Breast epithelium (tissue), 4 donors: ENCODE measurements around the gene TES. TPM values are rescaled to one million over a fixed set of nuclear protein-coding genes. Genes with fewer than 3 reads are reported as not detected.

Source experiments
- DNase-seq, 2 donors: peaks; one replicate each; pipeline ENCODE4 v3.0.0-alpha.2; 2019; ENCODE audit warnings: low spot score in 2 of 2
- H3K27ac ChIP-seq, 2 donors: fragments of 200-600 bp; sonication (generic) in 1 of 2; one replicate each; pipeline ENCODE4 v1.5.1; 2016 to 2019; ENCODE audit warnings: mild to moderate bottlenecking in 1 of 2
- H3K27me3 ChIP-seq, 2 donors: fragments of 200-600 bp; sonication (generic) in 1 of 2; one replicate each; pipeline versions ENCODE4 v1.5.1 to v1.6.0; 2017 to 2019; ENCODE audit warnings: control low read depth in 1 of 2, mild to moderate bottlenecking in 1 of 2
- H3K36me3 ChIP-seq: fragments of 200-600 bp; one replicate; pipeline ENCODE4 v1.5.1; 2019
- H3K4me1 ChIP-seq, 2 donors: fragments of 200-600 bp; sonication (generic); one replicate each; pipeline ENCODE4 v1.5.1; 2016 to 2019; ENCODE audit warnings: control low read depth in 1 of 2
- H3K4me3 ChIP-seq, 3 donors: fragments of 200-600 bp; sonication (generic); 1 replicate in 2 of 3; 2 replicates in 1 of 3; pipeline ENCODE4 v1.5.1; 2016 to 2019; ENCODE audit warnings: mild to moderate bottlenecking in 3 of 3, moderate library complexity in 2 of 3
- H3K9me3 ChIP-seq, 2 donors: fragments of 200-600 bp; sonication (generic) in 1 of 2; one replicate each; pipeline ENCODE4 v1.5.1; 2016 to 2019; ENCODE audit warnings: control low read depth in 1 of 2
- POLR2A ChIP-seq: fragments of 450-650 bp; IDR thresholded peaks from one replicate; pipeline ENCODE4 v1.6.1; 2016; ENCODE audit warnings: antibody characterized with exemption, mild to moderate bottlenecking, moderate library complexity
- POLR2AphosphoS5 ChIP-seq, 3 donors: sonication (generic); formaldehyde crosslinking; IDR thresholded peaks; one replicate each; pipeline ENCODE4 v1.6.1; 2017; ENCODE audit warnings: antibody characterized with exemption in 3 of 3
- intact Hi-C: fragments of 100-400 bp; cut with DNase I; formaldehyde crosslinking; loops from one replicate; pipeline ENCODE4 v1.15.1; 2023; ENCODE audit warnings: low total_unique reads
- total RNA-seq, 3 donors: library from RNA; depleted of rRNA; stranded (reverse); fragments of >200 nt; gene quantifications; one replicate each; pipeline ENCODE4 v1.1.0, GENCODE V29; 2016
- TF ChIP-seq, protein P1 (sequence below), 3 donors: fragments of 450-650 bp; IDR thresholded peaks; one replicate each; pipeline ENCODE4 v1.5.1; 2016 to 2017; ENCODE audit warnings: antibody characterized with exemption in 3 of 3, mild to moderate bottlenecking in 3 of 3, moderate library complexity in 3 of 3

TES gene
- total RNA-seq, 3 donors from 2014 or later = 29.0 to 146 (median 88.5) TPM

DNA sequence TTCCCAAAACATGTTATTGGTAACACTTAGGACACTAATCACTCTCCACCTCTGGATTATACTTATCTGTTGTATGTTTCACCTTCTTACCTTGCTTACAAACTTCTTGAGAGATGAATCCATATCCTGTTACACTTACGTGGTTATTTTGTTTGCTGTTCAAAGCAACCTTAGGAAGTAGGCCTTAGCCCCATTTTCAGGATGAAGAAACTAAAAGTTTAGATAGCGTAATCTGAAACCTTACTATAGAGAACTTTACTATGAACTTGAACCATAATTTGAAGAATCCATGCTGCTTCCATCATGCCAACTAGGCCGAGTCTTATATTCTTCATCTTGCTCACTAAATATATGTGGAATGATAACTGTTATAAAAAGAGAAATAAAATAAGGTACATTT, 4.6 kb downstream of the TES start:
- DNase-seq = no peak
- intact Hi-C loops = no loop called here
- Histone ChIP-seq H3K9me3 (no peaks in the 10 kb centered on the region), H3K4me3 (no peak overlapping the region), H3K36me3 (no peaks in the 10 kb centered on the region), H3K27me3 (no peaks in the 10 kb centered on the region), H3K4me1 (peaks cover 5 to 14% of the 10 kb centered on the region in 2 donors), H3K27ac (peak overlapping the region; percentile 77 to 99)
- TF ChIP-seq, protein P1, sequence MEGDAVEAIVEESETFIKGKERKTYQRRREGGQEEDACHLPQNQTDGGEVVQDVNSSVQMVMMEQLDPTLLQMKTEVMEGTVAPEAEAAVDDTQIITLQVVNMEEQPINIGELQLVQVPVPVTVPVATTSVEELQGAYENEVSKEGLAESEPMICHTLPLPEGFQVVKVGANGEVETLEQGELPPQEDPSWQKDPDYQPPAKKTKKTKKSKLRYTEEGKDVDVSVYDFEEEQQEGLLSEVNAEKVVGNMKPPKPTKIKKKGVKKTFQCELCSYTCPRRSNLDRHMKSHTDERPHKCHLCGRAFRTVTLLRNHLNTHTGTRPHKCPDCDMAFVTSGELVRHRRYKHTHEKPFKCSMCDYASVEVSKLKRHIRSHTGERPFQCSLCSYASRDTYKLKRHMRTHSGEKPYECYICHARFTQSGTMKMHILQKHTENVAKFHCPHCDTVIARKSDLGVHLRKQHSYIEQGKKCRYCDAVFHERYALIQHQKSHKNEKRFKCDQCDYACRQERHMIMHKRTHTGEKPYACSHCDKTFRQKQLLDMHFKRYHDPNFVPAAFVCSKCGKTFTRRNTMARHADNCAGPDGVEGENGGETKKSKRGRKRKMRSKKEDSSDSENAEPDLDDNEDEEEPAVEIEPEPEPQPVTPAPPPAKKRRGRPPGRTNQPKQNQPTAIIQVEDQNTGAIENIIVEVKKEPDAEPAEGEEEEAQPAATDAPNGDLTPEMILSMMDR (IDR thresholded peaks at IDR 0.05) = no peak
- TF ChIP-seq POLR2AphosphoS5 (IDR thresholded peaks at IDR 0.05) (no peak), POLR2A (no peak)

DNA sequence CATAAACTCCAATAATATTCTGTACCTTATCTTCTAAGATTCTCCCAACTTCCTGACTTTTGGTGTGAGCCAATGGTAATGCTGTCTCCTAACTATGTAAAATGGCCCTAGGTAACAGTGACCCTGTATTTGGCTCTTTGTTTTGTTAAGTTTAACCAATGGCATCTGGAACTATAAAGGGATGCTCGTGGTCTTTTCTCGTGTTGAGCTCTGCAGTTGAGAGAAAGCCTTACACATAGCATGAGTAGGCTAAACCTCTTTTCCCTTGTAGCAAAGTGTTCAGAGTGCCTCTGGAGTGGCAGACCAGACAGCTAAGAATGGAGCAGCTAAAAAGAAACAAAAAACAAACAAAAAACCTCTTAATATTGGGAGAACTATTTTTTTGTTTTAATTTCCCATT, 5.2 kb downstream of the TES start:
- TF ChIP-seq POLR2AphosphoS5 (IDR thresholded peaks at IDR 0.05) = no peak
- no peak for TF ChIP-seq POLR2A
- TF ChIP-seq, protein P1 (IDR thresholded peaks at IDR 0.05) = no peak
- H3K36me3 ChIP-seq = no peaks in the 10 kb centered on the region
- H3K4me3 ChIP-seq = no peak overlapping the region
- no peaks in the 10 kb centered on the region for H3K9me3 ChIP-seq
- H3K4me1 ChIP-seq = peaks cover 5 to 14% of the 10 kb centered on the region in 2 donors
- intact Hi-C loops = no loop called here
- H3K27ac ChIP-seq = peak overlapping the region in 1 of 2 donors; percentile 99
- H3K27me3 ChIP-seq = no peaks in the 10 kb centered on the region
- no peak for DNase-seq

DNA sequence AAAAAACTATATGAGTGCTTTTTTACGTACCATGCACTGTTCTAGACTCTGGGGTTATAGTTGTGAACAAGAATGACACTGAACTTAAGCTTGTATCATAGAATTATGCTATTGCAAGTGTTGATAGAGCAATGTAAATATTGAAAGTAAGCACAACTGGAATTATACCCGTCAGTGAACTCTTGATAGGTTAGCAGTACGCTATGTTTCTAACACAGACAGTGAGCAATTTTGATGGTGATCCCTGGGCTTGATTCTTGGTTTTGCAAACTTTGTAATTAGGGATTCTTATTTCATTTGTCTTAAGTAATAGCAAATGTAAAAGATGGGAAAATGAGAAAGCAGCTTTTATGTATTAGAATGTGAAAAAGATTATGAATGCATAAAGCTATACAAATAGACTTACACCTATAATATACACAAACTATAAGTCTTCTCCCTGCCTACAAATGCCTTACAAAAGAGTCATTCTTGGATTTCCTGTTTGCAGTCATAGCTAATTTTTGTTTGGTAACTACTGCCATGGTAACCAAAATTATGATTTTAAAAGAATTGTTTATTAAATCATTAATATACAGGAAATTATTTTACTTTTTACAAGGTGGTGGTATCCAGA, 6.7 kb downstream of the TES start:
- Histone ChIP-seq H3K9me3 (no peaks in the 10 kb centered on the region), H3K4me3 (no peak overlapping the region), H3K4me1 (peaks cover 5 to 14% of the 10 kb centered on the region in 2 donors), H3K27ac (no peak overlapping the region), H3K36me3 (no peaks in the 10 kb centered on the region), H3K27me3 (no peaks in the 10 kb centered on the region)
- TF ChIP-seq POLR2A (no peak), POLR2AphosphoS5 (IDR thresholded peaks at IDR 0.05) (no peak)
- TF ChIP-seq, protein P1 (IDR thresholded peaks at IDR 0.05) = no peak
- intact Hi-C loops = no loop called here
- DNase-seq = no peak

DNA sequence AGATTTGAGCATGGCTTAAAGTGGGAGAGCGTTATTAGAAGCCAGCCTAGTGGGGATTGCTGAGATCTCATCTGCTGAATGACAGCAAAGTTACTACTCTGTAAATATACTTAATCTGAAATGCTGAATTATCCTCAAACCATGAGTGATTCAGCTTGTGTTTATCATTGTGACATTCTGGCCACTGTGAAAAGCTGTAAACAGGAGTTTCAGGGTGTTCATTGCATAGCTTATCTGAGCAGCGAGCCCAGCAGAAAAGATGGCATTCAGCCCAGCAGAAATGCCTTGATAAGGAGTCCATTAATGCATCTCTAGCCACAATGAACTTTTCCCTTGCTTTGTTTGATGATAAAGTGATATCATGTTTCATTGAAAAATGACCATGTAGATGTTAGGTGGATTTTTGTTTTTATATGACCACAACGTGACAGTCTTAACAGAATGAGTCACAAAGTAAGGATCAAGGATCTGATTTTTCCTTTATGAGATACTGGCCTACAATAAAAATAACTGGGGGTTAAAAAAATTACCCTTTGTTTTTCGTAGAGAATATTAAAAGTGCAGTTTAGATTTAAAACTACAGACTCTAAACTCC, 7.8 kb downstream of the TES start:
- no peaks in the 10 kb centered on the region for H3K36me3 ChIP-seq
- intact Hi-C loops = no loop called here
- DNase-seq = no peak
- H3K27me3 ChIP-seq = no peaks in the 10 kb centered on the region
- H3K27ac ChIP-seq = peak overlapping the region in 1 of 2 donors; percentile 40
- TF ChIP-seq, protein P1 (IDR thresholded peaks at IDR 0.05) = no peak
- TF ChIP-seq POLR2A = no peak
- TF ChIP-seq POLR2AphosphoS5 (IDR thresholded peaks at IDR 0.05) = no peak
- H3K4me1 ChIP-seq = peaks cover 5 to 14% of the 10 kb centered on the region in 2 donors
- no peak overlapping the region for H3K4me3 ChIP-seq
- no peaks in the 10 kb centered on the region for H3K9me3 ChIP-seq

DNA sequence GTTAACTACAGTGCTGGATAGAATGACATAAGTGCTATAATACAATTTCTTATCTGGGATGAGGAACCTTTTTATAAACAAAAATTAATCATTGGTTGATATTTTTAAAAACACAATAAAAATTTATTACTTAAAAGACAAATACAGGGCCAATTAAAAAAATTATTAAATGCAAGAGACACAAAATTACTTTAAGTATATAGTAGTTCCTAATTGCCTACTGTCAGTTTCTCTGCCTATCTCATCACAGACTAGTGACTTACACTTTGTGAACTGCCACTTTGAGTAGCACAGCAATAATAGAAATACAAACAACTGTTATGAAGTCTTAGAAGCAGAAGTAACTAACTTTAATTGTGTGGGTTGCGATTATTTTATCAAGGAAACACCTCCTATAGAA, 8.4 kb downstream of the TES start:
- intact Hi-C loops = no loop called here
- no peak for DNase-seq
- no peaks in the 10 kb centered on the region for H3K9me3 ChIP-seq
- no peak overlapping the region for H3K4me3 ChIP-seq
- H3K27me3 ChIP-seq = no peaks in the 10 kb centered on the region
- H3K4me1 ChIP-seq = peaks cover under 1 to 14% of the 10 kb centered on the region in 2 donors
- TF ChIP-seq POLR2A = no peak
- TF ChIP-seq POLR2AphosphoS5 (IDR thresholded peaks at IDR 0.05) = no peak
- TF ChIP-seq, protein P1 (IDR thresholded peaks at IDR 0.05) = no peak
- no peaks in the 10 kb centered on the region for H3K36me3 ChIP-seq
- no peak overlapping the region for H3K27ac ChIP-seq
